Measurements from ENCODE around the gene PDCD1.

Gene PDCD1

DNA sequence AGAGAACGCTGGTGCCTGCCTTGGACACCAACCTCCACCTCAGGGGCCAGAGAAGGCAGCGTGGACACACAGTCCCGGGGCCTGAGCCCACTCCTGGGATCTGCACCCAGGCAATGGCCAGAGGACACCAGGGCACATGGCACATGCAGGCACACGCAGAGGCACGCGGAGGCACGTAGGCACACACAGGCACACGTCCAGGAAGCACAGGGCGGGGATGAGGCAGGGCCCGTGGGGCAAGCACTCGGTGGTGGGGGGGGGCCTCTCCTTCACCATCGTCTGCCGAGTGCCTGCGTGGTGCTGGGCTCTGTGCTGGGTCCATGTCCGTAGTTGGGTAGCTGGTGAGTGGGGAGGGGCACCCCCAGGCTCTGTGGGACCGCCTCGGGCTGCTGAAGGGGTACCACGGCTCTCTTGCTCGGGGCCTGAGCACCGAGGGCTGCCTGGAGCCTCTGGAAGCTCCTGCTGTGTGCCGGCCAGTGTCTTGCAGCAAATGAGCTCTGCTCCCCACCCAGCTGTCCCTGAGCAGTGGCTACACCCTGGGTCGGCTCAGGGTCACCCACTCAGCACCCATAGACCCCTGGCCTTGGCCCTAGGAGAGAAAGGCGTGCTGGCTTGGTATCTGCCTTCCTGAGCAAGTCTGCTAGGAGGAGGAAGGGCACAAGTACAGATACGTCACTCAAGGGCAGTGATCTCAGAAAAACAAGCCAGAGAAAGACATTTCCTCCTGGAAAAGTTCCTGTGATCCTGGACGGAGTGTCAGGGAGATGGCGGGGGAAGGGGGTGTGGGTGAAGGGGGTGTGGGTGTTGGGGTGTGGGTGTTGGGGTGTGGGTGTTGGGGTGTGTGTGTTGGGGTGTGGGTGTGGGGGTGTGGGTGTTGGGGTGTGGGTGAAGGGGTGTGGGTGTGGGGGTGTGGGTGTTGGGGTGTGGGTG is 37.3 kb upstream of the PDCD1 start:
- DNase-seq (ENCODE audit: extremely low spot score) = peak; percentile 41
- ChIA-PET POLR2A (no interaction called here), CTCF (no interaction called here)
- no peak for TF ChIP-seq FOXA1 (IDR thresholded peaks at IDR 0.05)
- TF ChIP-seq, protein P1, sequence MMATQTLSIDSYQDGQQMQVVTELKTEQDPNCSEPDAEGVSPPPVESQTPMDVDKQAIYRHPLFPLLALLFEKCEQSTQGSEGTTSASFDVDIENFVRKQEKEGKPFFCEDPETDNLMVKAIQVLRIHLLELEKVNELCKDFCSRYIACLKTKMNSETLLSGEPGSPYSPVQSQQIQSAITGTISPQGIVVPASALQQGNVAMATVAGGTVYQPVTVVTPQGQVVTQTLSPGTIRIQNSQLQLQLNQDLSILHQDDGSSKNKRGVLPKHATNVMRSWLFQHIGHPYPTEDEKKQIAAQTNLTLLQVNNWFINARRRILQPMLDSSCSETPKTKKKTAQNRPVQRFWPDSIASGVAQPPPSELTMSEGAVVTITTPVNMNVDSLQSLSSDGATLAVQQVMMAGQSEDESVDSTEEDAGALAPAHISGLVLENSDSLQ (IDR thresholded peaks at IDR 0.05) = peak; percentile 56; the same call in 1 of the 2 replicates

DNA sequence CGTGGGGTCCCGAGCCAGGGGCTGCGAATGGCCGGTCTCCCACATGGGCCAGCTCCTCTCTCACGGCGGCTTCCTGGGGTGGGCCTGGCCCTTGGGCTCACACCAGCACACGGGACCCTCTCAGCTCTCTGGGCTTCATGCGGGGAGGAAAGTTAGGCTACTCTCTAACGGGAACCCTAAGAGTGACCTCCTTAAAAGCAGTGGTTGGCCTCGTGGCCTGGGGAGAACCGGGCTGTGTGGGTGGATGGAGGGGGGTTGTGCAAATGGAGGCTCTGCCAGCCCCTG is 36.7 kb upstream of the PDCD1 start:
- ChIA-PET POLR2A (interaction anchor here (1.2 kb wide), 1 partner anchor 14 kb away, joined by 3 read pairs; no protein-coding TSS in a partner anchor), CTCF (no interaction called here)
- no peak for DNase-seq (ENCODE audit: extremely low spot score)
- TF ChIP-seq FOXK2 (IDR thresholded peaks at IDR 0.05) = no peak
- no peak for TF ChIP-seq TARDBP (IDR thresholded peaks at IDR 0.05)
- TF ChIP-seq L3MBTL2 (conservative IDR thresholded peaks at IDR 0.05) = no peak
- TF ChIP-seq NFRKB (IDR thresholded peaks at IDR 0.05) = no peak
- no peak for TF ChIP-seq CTBP1 (IDR thresholded peaks at IDR 0.05; ENCODE audit: borderline replicate concordance)
- TF ChIP-seq FOXM1 (IDR thresholded peaks at IDR 0.05; ENCODE audit: borderline replicate concordance) = no peak
- TF ChIP-seq ZNF384 (IDR thresholded peaks at IDR 0.05) = no peak
- no peak for TF ChIP-seq ARNT (IDR thresholded peaks at IDR 0.05)
- TF ChIP-seq SP1 (IDR thresholded peaks at IDR 0.05) = no peak
- no peak for TF ChIP-seq SUZ12 (IDR thresholded peaks at IDR 0.05)
- no peak for TF ChIP-seq ELF4 (IDR thresholded peaks at IDR 0.05)
- no peak for TF ChIP-seq BHLHE40 (IDR thresholded peaks at IDR 0.05; ENCODE audit: borderline replicate concordance)
- TF ChIP-seq, protein P1 (IDR thresholded peaks at IDR 0.05) = no peak
- no peak for TF ChIP-seq FOXA1 (IDR thresholded peaks at IDR 0.05)
- no peak for TF ChIP-seq LEF1 (IDR thresholded peaks at IDR 0.05; ENCODE audit: borderline replicate concordance)

- ChIA-PET POLR2A (interaction anchor here (1.2 kb wide), 1 partner anchor 15 kb away, joined by 3 read pairs; no protein-coding TSS in a partner anchor), CTCF (no interaction called here)
- TF ChIP-seq FOXM1 (IDR thresholded peaks at IDR 0.05; ENCODE audit: borderline replicate concordance) (no peak), ARNT (IDR thresholded peaks at IDR 0.05) (no peak), L3MBTL2 (conservative IDR thresholded peaks at IDR 0.05) (no peak), SP1 (IDR thresholded peaks at IDR 0.05) (no peak), FOXK2 (IDR thresholded peaks at IDR 0.05) (no peak), NFRKB (IDR thresholded peaks at IDR 0.05) (no peak), FOXA1 (IDR thresholded peaks at IDR 0.05) (no peak)
- no peak for DNase-seq (ENCODE audit: extremely low spot score)
Observed at GRCh38 chr2:241894681-241895426, 36.2 kb upstream of the PDCD1 start.

- POLR2A ChIA-PET = interaction anchor here (1.2 kb wide), 1 partner anchor 15 kb away, joined by 3 read pairs; no protein-coding TSS in a partner anchor
- no peak for DNase-seq (ENCODE audit: extremely low spot score)
- CTCF ChIA-PET = interaction anchor here (0.6 kb wide), 1 partner anchor 817 kb away, joined by 3 read pairs; no protein-coding TSS in a partner anchor
- TF ChIP-seq, protein P1 (IDR thresholded peaks at IDR 0.05) = no peak
- TF ChIP-seq SP1 (IDR thresholded peaks at IDR 0.05) (no peak), CTBP1 (IDR thresholded peaks at IDR 0.05; ENCODE audit: borderline replicate concordance) (no peak), HDGF (IDR thresholded peaks at IDR 0.05; ENCODE audit: borderline replicate concordance) (no peak), FOXM1 (IDR thresholded peaks at IDR 0.05; ENCODE audit: borderline replicate concordance) (no peak), LEF1 (IDR thresholded peaks at IDR 0.05; ENCODE audit: borderline replicate concordance) (no peak), ELF4 (IDR thresholded peaks at IDR 0.05) (no peak), ZNF384 (IDR thresholded peaks at IDR 0.05) (no peak), NFRKB (IDR thresholded peaks at IDR 0.05) (no peak), TARDBP (IDR thresholded peaks at IDR 0.05) (no peak), L3MBTL2 (conservative IDR thresholded peaks at IDR 0.05) (no peak)
Observed at GRCh38 chr2:241894056-241894641, 35.5 kb upstream of the PDCD1 start.

GRCh38 chr2:241893265-241893664 is 34.6 kb upstream of the PDCD1 start:
- TF ChIP-seq SP1 (IDR thresholded peaks at IDR 0.05) (no peak), NFRKB (IDR thresholded peaks at IDR 0.05) (no peak), LEF1 (IDR thresholded peaks at IDR 0.05; ENCODE audit: borderline replicate concordance) (no peak), FOXM1 (IDR thresholded peaks at IDR 0.05; ENCODE audit: borderline replicate concordance) (no peak), BHLHE40 (IDR thresholded peaks at IDR 0.05; ENCODE audit: borderline replicate concordance) (no peak), FOXK2 (IDR thresholded peaks at IDR 0.05) (no peak), CTBP1 (IDR thresholded peaks at IDR 0.05; ENCODE audit: borderline replicate concordance) (no peak), TARDBP (IDR thresholded peaks at IDR 0.05) (no peak), SUZ12 (IDR thresholded peaks at IDR 0.05) (no peak), ARNT (IDR thresholded peaks at IDR 0.05) (no peak), ELF4 (IDR thresholded peaks at IDR 0.05) (no peak), ZNF384 (IDR thresholded peaks at IDR 0.05) (no peak), FOXA1 (IDR thresholded peaks at IDR 0.05) (no peak), L3MBTL2 (conservative IDR thresholded peaks at IDR 0.05) (no peak), HDGF (IDR thresholded peaks at IDR 0.05; ENCODE audit: borderline replicate concordance) (no peak)
- TF ChIP-seq, protein P1 (IDR thresholded peaks at IDR 0.05) = no peak
- no peak for DNase-seq (ENCODE audit: extremely low spot score)
- POLR2A ChIA-PET = no interaction called here
- CTCF ChIA-PET = no interaction called here

All from HEK293T (cell line).